Activated CD4-positive, alpha-beta memory T cell treated with anti-CD3 and anti-CD28 coated beads, Interleukin-2, amount 10 ng/mL, durations not matched to agents 7 days and 5 days (primary cell): ENCODE results near the gene SLC25A6. TPM values are rescaled to one million over a fixed set of nuclear protein-coding genes. Genes with fewer than 3 reads are reported as not detected.

Experiments used
- CTCF ChIA-PET: fragments of 350-600 bp; sonication (Branson Sonifier 250); formaldehyde crosslinking; loops from one replicate; lab custom pipeline; 2021; ENCODE audit warnings: antibody characterized with exemption, inconsistent platforms; lab: Charles Lee
- POLR2A ChIA-PET: fragments of 350-600 bp; sonication (Branson Sonifier 250); formaldehyde crosslinking; loops from one replicate; lab custom pipeline; 2021; ENCODE audit warnings: antibody characterized with exemption; lab: Charles Lee
- DNase-seq: peaks from one replicate; pipeline ENCODE4 v3.0.0-alpha.2; 2020
- H3K27ac Mint-ChIP-seq: one replicate; pipeline ENCODE4 v1.8.0; 2021; ENCODE audit warnings: mild to moderate bottlenecking, mixed read lengths
- H3K27me3 Mint-ChIP-seq: one replicate; pipeline ENCODE4 v1.8.0; 2021; ENCODE audit warnings: mixed read lengths
- H3K36me3 Mint-ChIP-seq: one replicate; pipeline ENCODE4 v1.8.0; 2021; ENCODE audit warnings: low read depth, mixed read lengths
- H3K4me1 Mint-ChIP-seq: one replicate; pipeline ENCODE4 v1.8.0; 2021; ENCODE audit warnings: mixed read lengths
- H3K4me3 Mint-ChIP-seq: one replicate; pipeline ENCODE4 v1.8.0; 2021; ENCODE audit warnings: mild to moderate bottlenecking, mixed read lengths
- H3K9me3 Mint-ChIP-seq: one replicate; pipeline ENCODE4 v1.8.0; 2021; ENCODE audit warnings: mixed read lengths
- total RNA-seq, 2 experiments: library from RNA; stranded (reverse); gene quantifications; one replicate each; pipeline ENCODE4 v1.2.3, GENCODE V29; 2021

Gene SLC25A6
- total RNA-seq, 2 experiments from 2014 or later, result 249 to 255 TPM

DNA sequence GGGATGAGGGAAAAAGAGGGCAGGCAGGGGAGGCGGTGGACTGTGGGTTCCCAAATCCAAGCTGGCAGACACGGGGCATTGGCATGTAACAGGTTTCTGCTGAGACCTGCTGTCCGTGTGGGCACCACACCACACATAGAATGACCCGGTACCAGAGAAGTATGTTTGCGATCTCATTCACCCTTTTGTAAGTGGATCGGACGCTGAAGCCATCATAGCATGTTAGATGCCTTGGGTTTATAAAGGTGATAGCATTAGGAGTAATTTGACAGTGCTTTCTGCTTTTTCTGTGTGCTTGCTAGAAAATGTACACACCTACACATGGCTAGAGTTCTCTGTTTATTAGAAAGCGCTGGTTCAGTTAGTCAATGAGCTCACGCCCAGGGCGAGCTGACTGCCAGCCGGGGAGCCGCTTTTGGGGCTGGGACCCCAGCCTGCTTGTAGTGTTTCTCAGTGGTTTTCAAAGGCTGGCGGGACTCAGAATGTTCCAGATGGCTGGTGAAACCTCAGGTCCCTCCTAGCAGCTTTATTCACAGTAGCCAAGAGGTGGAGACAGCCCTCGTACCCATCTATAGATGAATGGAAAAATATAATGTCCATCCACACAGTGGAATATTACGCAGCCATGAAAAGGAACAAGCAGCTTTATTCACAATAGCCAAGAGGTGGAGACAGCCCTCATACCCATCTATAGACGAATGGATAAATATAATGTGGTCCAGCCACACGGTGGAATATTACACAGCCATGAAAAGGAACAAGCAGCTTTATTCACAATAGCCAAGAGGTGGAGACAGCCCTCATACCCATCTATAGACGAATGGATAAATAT, 54.7 kb downstream of the SLC25A6 start:
- peaks cover 55% of the 10 kb centered on the region for H3K36me3 Mint-ChIP-seq
- POLR2A ChIA-PET, result no interaction called here
- CTCF ChIA-PET, result no interaction called here
- peak overlapping the region; percentile 82 for H3K27ac Mint-ChIP-seq
- peaks cover 33% of the 10 kb centered on the region for H3K9me3 Mint-ChIP-seq
- peak overlapping the region; percentile 89 for H3K4me3 Mint-ChIP-seq
- H3K4me1 Mint-ChIP-seq, result peaks cover 41% of the 10 kb centered on the region
- no peaks in the 10 kb centered on the region for H3K27me3 Mint-ChIP-seq
- no peak for DNase-seq

DNA sequence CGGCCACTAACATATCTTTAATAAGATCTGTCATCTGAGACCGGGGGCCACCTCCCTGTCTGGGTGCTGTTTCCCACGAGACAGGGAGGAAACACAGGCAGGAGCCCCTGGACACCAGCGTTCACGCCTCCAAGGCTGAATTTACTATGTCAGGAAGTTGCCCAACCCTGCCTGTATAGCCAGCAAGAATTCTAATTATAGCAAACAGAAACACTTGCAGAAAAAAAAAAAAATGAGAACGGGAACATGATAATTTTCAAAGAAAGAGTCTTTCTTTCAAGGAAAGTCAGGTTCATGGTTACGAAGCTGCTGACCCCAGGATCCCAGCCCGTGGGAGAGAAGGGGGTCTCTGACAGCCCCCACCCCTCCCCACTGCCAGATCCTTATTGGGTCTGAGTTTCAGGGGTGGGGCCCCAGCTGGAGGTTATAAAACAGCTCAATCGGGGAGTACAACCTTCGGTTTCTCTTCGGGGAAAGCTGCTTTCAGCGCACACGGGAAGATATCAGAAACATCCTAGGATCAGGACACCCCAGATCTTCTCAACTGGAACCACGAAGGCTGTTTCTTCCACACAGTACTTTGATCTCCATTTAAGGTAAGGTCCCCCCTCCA, 55.5 kb downstream of the SLC25A6 start, which contains the start of gene IL3RA:
Gene IL3RA, plus strand, starts transcription at position 455 of the 613 bp plus-strand sequence. CDS start 4,981 bp downstream, outside the sequence.
- CTCF ChIA-PET, result no interaction called here
- H3K36me3 Mint-ChIP-seq, result peaks cover 47% of the 10 kb centered on the region
- H3K27me3 Mint-ChIP-seq, result no peaks in the 10 kb centered on the region
- H3K27ac Mint-ChIP-seq, result peak within 1 kb of the TSS; percentile 82
- peaks cover 28% of the 10 kb centered on the region for H3K9me3 Mint-ChIP-seq
- peak; percentile 52 for DNase-seq
- POLR2A ChIA-PET, result no interaction called here
- H3K4me1 Mint-ChIP-seq, result peaks cover 41% of the 10 kb centered on the region
- H3K4me3 Mint-ChIP-seq, result peak within 1 kb of the TSS; percentile 89

Other genes starting within 250 kb of the SLC25A6 start
- gene CRLF2, start 179.5 kb downstream of the SLC25A6 start, total RNA-seq, result 1 to 10 TPM; 5.9 to 6.8 TPM
- 1 to 10 TPM in 1 of 2 experiments, under 1 TPM in 1; 0.35 to 1.1 TPM for gene CSF2RA, start 123.3 kb downstream of the SLC25A6 start, total RNA-seq
- 10 to 100 TPM; 35.2 to 35.4 TPM for gene IL3RA, start 55.3 kb downstream of the SLC25A6 start, total RNA-seq
- 10 to 100 TPM; 62.2 to 63.3 TPM for gene ASMTL, start 60.8 kb upstream of the SLC25A6 start, total RNA-seq
- 100 to 1,000 TPM; 177 to 180 TPM for gene P2RY8, start 145.1 kb upstream of the SLC25A6 start, total RNA-seq
- gene AKAP17A, start 199.5 kb upstream of the SLC25A6 start, total RNA-seq, result 10 to 100 TPM; 88.5 to 89.5 TPM
- under 1 TPM; 0.40 to 0.48 TPM for gene ASMT, start 222.9 kb upstream of the SLC25A6 start, total RNA-seq